ENCODE data around the gene SSBP3. TPM values are rescaled to one million over a fixed set of nuclear protein-coding genes. Genes with fewer than 3 reads are reported as not detected.

The SSBP3 gene
- polyA plus RNA-seq, 1 of the 3 experiments (the other 2 are of a cell fraction): 26.2 TPM

- peak overlapping the region in 1 of 2 experiments; percentile 43; a peak in 2 of 4 replicates for H3K27ac ChIP-seq (ENCODE audit: low read depth in 2 of 2, low read length in 1 of 2)
- DNase-seq: no peak
- H2AFZ ChIP-seq (ENCODE audit: low read depth): no peak overlapping the region
- H3K4me1 ChIP-seq (ENCODE audit: control insufficient read depth in 1 of 2, insufficient read depth in 2 of 2, low read depth in 1 of 2, low read length in 1 of 2): peaks cover 0 to 69% of the 10 kb centered on the region in 2 experiments; a peak in 1 of 4 replicates
- H3K4me3 ChIP-seq (ENCODE audit: low read depth in 2 of 2, low read length in 1 of 2): no peak overlapping the region
- CTCF ChIA-PET: interaction anchor here (1.1 to 1.9 kb wide), 5 partner anchors 14 to 185 kb away, joined by 3 to 5 read pairs (median 4); partner anchors contain the start of gene SSBP3
- no peaks in the 10 kb centered on the region for H3F3A ChIP-seq (replicated peaks; ENCODE audit: insufficient read depth)
- no peaks in the 10 kb centered on the region for H3K27me3 ChIP-seq (ENCODE audit: insufficient read depth)
- H3K79me2 ChIP-seq (ENCODE audit: insufficient read depth): peaks cover 27% of the 10 kb centered on the region; the same call in 1 of the 2 replicates
- POLR2A ChIA-PET: no interaction called here
- H3K9me2 ChIP-seq: no peaks in the 10 kb centered on the region
- peaks cover 4% of the 10 kb centered on the region; the same call in 1 of the 2 replicates for H4K20me1 ChIP-seq (ENCODE audit: insufficient read depth)
- no peak overlapping the region for H3K9ac ChIP-seq
- WGBS (ENCODE audit: low lambda C conversion rate): 83% methylated on average over 1 of the region's 2 CpGs
- TF ChIP-seq MXI1 (IDR thresholded peaks at IDR 0.05; ENCODE audit: low read depth, low read length): no peak
- TF ChIP-seq USF2 (IDR thresholded peaks at IDR 0.05; ENCODE audit: borderline replicate concordance, low read depth, low read length): no peak
- no peak for TF ChIP-seq MEF2A (IDR thresholded peaks at IDR 0.05; ENCODE audit: borderline replicate concordance, low read depth)
- TF ChIP-seq FOXJ3 (CRISPR knock-in tag; IDR thresholded peaks at IDR 0.05): no peak
- TF ChIP-seq FOXM1 (IDR thresholded peaks at IDR 0.05; ENCODE audit: low read depth): no peak
- no peak for TF ChIP-seq EZH2phosphoT487 (IDR thresholded peaks at IDR 0.05; ENCODE audit: borderline replicate concordance, low read depth)
- no peak for TF ChIP-seq ELF1 (IDR thresholded peaks at IDR 0.05)
- TF ChIP-seq SMC3 (IDR thresholded peaks at IDR 0.05; ENCODE audit: low read depth, low read length): no peak
- no peak for TF ChIP-seq SIN3A (IDR thresholded peaks at IDR 0.05; ENCODE audit: borderline replicate concordance, low read depth, low read length)
- TF ChIP-seq IRF3 (IDR thresholded peaks at IDR 0.05; ENCODE audit: low read depth, low read length): no peak
- no peak for TF ChIP-seq RFX5 (IDR thresholded peaks at IDR 0.05; ENCODE audit: low read length)
- TF ChIP-seq GATA2 (CRISPR knock-in tag; IDR thresholded peaks at IDR 0.05): no peak
- H3K4me2 ChIP-seq: no peak overlapping the region
- H3K36me3 ChIP-seq (replicated peaks in 1 of 2; ENCODE audit: control insufficient read depth in 1 of 2, insufficient read depth in 2 of 2, low read length in 1 of 2): no peaks in the 10 kb centered on the region
- H3K9me3 ChIP-seq: no peaks in the 10 kb centered on the region
Measured at GRCh38 chr1:54304518-54304917, 101.7 kb downstream of the SSBP3 start.

- Histone ChIP-seq H3K27ac (ENCODE audit: low read depth in 2 of 2, low read length in 1 of 2) (peak overlapping the region in 1 of 2 experiments; percentile 62; a peak in 2 of 4 replicates), H3F3A (replicated peaks; ENCODE audit: insufficient read depth) (no peaks in the 10 kb centered on the region), H3K9me2 (no peaks in the 10 kb centered on the region), H3K4me2 (no peak overlapping the region), H4K20me1 (ENCODE audit: insufficient read depth) (peaks cover 4% of the 10 kb centered on the region; the same call in 1 of the 2 replicates), H3K27me3 (ENCODE audit: insufficient read depth) (no peaks in the 10 kb centered on the region), H3K9ac (no peak overlapping the region), H3K79me2 (ENCODE audit: insufficient read depth) (peaks cover 27% of the 10 kb centered on the region; the same call in 1 of the 2 replicates), H3K4me3 (ENCODE audit: low read depth in 2 of 2, low read length in 1 of 2) (no peak overlapping the region), H3K4me1 (ENCODE audit: control insufficient read depth in 1 of 2, insufficient read depth in 2 of 2, low read depth in 1 of 2, low read length in 1 of 2) (peaks cover 0 to 76% of the 10 kb centered on the region in 2 experiments; a peak in 1 of 4 replicates), H3K9me3 (no peaks in the 10 kb centered on the region), H3K36me3 (replicated peaks in 1 of 2; ENCODE audit: control insufficient read depth in 1 of 2, insufficient read depth in 2 of 2, low read length in 1 of 2) (no peaks in the 10 kb centered on the region), H2AFZ (ENCODE audit: low read depth) (no peak overlapping the region)
- no peak for TF ChIP-seq MAX (IDR thresholded peaks at IDR 0.05; ENCODE audit: low read depth)
- TF ChIP-seq CHD2 (IDR thresholded peaks at IDR 0.05; ENCODE audit: low read length, partially characterized antibody): no peak
- no peak for TF ChIP-seq ZBTB33 (IDR thresholded peaks at IDR 0.05; ENCODE audit: borderline replicate concordance, low read depth)
- no peak for TF ChIP-seq SMC3 (IDR thresholded peaks at IDR 0.05; ENCODE audit: low read depth, low read length)
- no peak for TF ChIP-seq YY1 (IDR thresholded peaks at IDR 0.05; ENCODE audit: low read depth)
- no peak for TF ChIP-seq TEAD4 (IDR thresholded peaks at IDR 0.05; ENCODE audit: borderline replicate concordance, insufficient read depth)
- TF ChIP-seq GABPA (IDR thresholded peaks at IDR 0.05; ENCODE audit: low read depth): no peak
- CTCF ChIA-PET: interaction anchor here (1.1 to 1.5 kb wide), 4 partner anchors 29 to 186 kb away, joined by 3 to 4 read pairs (median 4); partner anchors contain the start of gene SSBP3
- WGBS (ENCODE audit: low lambda C conversion rate): 90% methylated on average over 22 of the region's 22 CpGs
- peak; percentile 60 for DNase-seq
- POLR2A ChIA-PET: no interaction called here
Measured at GRCh38 chr1:54302951-54303843, 103.0 kb downstream of the SSBP3 start.
